GM23338 (cell line): Measurements from ENCODE around the gene SYNDIG1. TPM values are rescaled to one million over a fixed set of nuclear protein-coding genes. Genes with fewer than 3 reads are reported as not detected.

Experiments
- ATAC-seq: fragments of 200-7000 bp; cut with Tn5 transposase; 3 replicates; pipeline ENCODE4 v1.9.1; 2020
- DNase-seq: peaks from one replicate; pipeline ENCODE4 v3.0.0-alpha.2; 2015; ENCODE audit warnings: low spot score
- H2AFZ ChIP-seq: fragments of 200-600 bp; sonication (generic); 2 replicates; pipeline ENCODE4 v1.8.0; 2016; ENCODE audit warnings: antibody characterized with exemption, mild to moderate bottlenecking, moderate library complexity
- H3F3A ChIP-seq: fragments of 200-600 bp; sonication (generic); replicated peaks from 2 replicates; pipeline ENCODE4 v1.8.0; 2017; ENCODE audit warnings: antibody characterized with exemption, mixed run types, low read depth
- H3K27ac ChIP-seq: fragments of 200-600 bp; sonication (generic); 2 replicates; pipeline ENCODE4 v1.6.1; 2016; ENCODE audit warnings: low read depth
- H3K27me3 ChIP-seq: fragments of 200-600 bp; sonication (generic); 2 replicates; pipeline ENCODE4 v1.8.0; 2016; ENCODE audit warnings: mild to moderate bottlenecking, mixed run types, moderate library complexity; ENCODE audit not compliant: insufficient read depth
- H3K36me3 ChIP-seq: fragments of 200-600 bp; sonication (generic); 2 replicates; pipeline ENCODE4 v1.8.0; 2016; ENCODE audit warnings: mild to moderate bottlenecking; ENCODE audit not compliant: insufficient read depth
- H3K4me1 ChIP-seq: fragments of 200-600 bp; sonication (generic); 2 replicates; pipeline ENCODE4 v1.8.0; 2016; ENCODE audit warnings: mild to moderate bottlenecking, moderate library complexity; ENCODE audit not compliant: insufficient read depth
- H3K4me2 ChIP-seq: fragments of 200-600 bp; sonication (generic); 2 replicates; pipeline ENCODE4 v1.7.1; 2017; ENCODE audit warnings: mixed run types
- H3K4me3 ChIP-seq: fragments of 200-600 bp; sonication (generic); 2 replicates; pipeline ENCODE4 v1.6.1; 2016; ENCODE audit warnings: mixed run types
- H3K79me2 ChIP-seq: fragments of 200-600 bp; sonication (generic); replicated peaks from 2 replicates; pipeline ENCODE4 v1.8.0; 2017; ENCODE audit warnings: mild to moderate bottlenecking; ENCODE audit not compliant: insufficient read depth
- H3K9me2 ChIP-seq: fragments of 200-600 bp; sonication (generic); 2 replicates; pipeline ENCODE4 v1.8.0; 2017; ENCODE audit not compliant: insufficient read depth
- H4K20me1 ChIP-seq: fragments of 200-600 bp; sonication (generic); replicated peaks from 2 replicates; pipeline ENCODE4 v1.8.0; 2017; ENCODE audit warnings: mild to moderate bottlenecking; ENCODE audit not compliant: insufficient read depth
- H3K27ac Mint-ChIP-seq: 2 replicates; pipeline ENCODE4 v1.8.0; 2020; ENCODE audit warnings: inconsistent platforms, mild to moderate bottlenecking, moderate library complexity, mixed read lengths
- H3K27me3 Mint-ChIP-seq: 3 replicates; pipeline ENCODE4 v1.8.0; 2022; ENCODE audit warnings: low read depth, mild to moderate bottlenecking, moderate library complexity, mixed read lengths, inconsistent platforms; ENCODE audit not compliant: insufficient read depth, poor library complexity
- H3K36me3 Mint-ChIP-seq: 3 replicates; pipeline ENCODE4 v1.8.0; 2021; ENCODE audit warnings: low read depth, mild to moderate bottlenecking, inconsistent platforms, moderate library complexity, mixed read lengths
- H3K4me1 Mint-ChIP-seq: 3 replicates; pipeline ENCODE4 v1.8.0; 2020; ENCODE audit warnings: mild to moderate bottlenecking, inconsistent platforms, mixed read lengths
- H3K4me3 Mint-ChIP-seq: 3 replicates; pipeline ENCODE4 v1.8.0; 2021; ENCODE audit warnings: moderate library complexity, mild to moderate bottlenecking, inconsistent platforms, mixed read lengths
- H3K9me3 Mint-ChIP-seq: 3 replicates; pipeline ENCODE4 v1.8.0; 2020; ENCODE audit warnings: moderate library complexity, mild to moderate bottlenecking, inconsistent platforms, mixed read lengths
- CREB1 ChIP-seq: fragments of 250-450 bp; sonication (Bioruptor Pico); IDR thresholded peaks from 2 replicates; pipeline ENCODE4 v1.5.0; 2020; ENCODE audit warnings: low read depth, mild to moderate bottlenecking, moderate library complexity
- EZH2 ChIP-seq: fragments of 200-600 bp; sonication (generic); IDR thresholded peaks from one replicate; pipeline ENCODE4 v1.8.0; 2017; ENCODE audit warnings: antibody characterized with exemption, mild to moderate bottlenecking, low read depth; ENCODE audit not compliant: unreplicated experiment
- EZH2phosphoT487 ChIP-seq: fragments of 200-600 bp; sonication (generic); IDR thresholded peaks from one replicate; pipeline ENCODE4 v1.8.1; 2018; ENCODE audit warnings: antibody characterized with exemption; ENCODE audit not compliant: unreplicated experiment
- JUNB ChIP-seq: IDR thresholded peaks from one replicate; pipeline ENCODE4 v1.6.1; 2016; ENCODE audit warnings: antibody characterized with exemption; ENCODE audit not compliant: unreplicated experiment
- NANOG ChIP-seq: IDR thresholded peaks from 2 replicates; pipeline ENCODE4 v1.6.1; 2016; ENCODE audit warnings: antibody characterized with exemption, borderline replicate concordance
- POLR2AphosphoS5 ChIP-seq: IDR thresholded peaks from 2 replicates; pipeline ENCODE4 v1.6.1; 2016; ENCODE audit warnings: antibody characterized with exemption, low read depth
- STAT1 ChIP-seq: IDR thresholded peaks from one replicate; pipeline ENCODE4 v1.6.1; 2016; ENCODE audit warnings: antibody characterized with exemption; ENCODE audit not compliant: unreplicated experiment
- ZNF114 ChIP-seq: fragments of 250-450 bp; sonication (Bioruptor Pico); IDR thresholded peaks from 2 replicates; pipeline ENCODE4 v1.5.0; 2020; ENCODE audit warnings: mild to moderate bottlenecking, moderate library complexity
- ZNF331 ChIP-seq: fragments of 250-450 bp; sonication (Bioruptor Pico); IDR thresholded peaks from 2 replicates; pipeline ENCODE4 v1.5.0; 2020; ENCODE audit warnings: low read depth, mild to moderate bottlenecking, moderate library complexity
- polyA plus RNA-seq: library from polyadenylated mRNA; unstranded; fragments of >200 nt; fragmentation: Nextera tagmentation; extraction: Ambion mirVana; gene quantifications from 2 replicates; pipeline ENCODE4 v1.2.1, GENCODE V29; 2016
- total RNA-seq: library from RNA; depleted of rRNA; stranded (reverse); fragments of >200 nt; shearing (Covaris generic); gene quantifications from 2 replicates; pipeline ENCODE4 v1.2.3, GENCODE V29; 2014
- TF ChIP-seq, protein P1 (sequence below): IDR thresholded peaks from 2 replicates; pipeline ENCODE4 v1.6.1; 2016; ENCODE audit warnings: antibody characterized with exemption
- TF ChIP-seq, protein P2 (sequence below): fragments of 250-450 bp; sonication (Bioruptor Pico); IDR thresholded peaks from 2 replicates; pipeline ENCODE4 v1.5.0; 2020; ENCODE audit warnings: mild to moderate bottlenecking, moderate library complexity
- TF ChIP-seq, protein P3 (sequence below), 2 experiments: fragments of 200-600 bp in 1 of 2; sonication (generic) in 1 of 2; conservative IDR thresholded peaks; 2 replicates each; pipeline versions ENCODE4 v1.5.1 to v1.6.1; 2016 to 2017; ENCODE audit warnings: antibody characterized with exemption in 2 of 2, low read depth in 2 of 2, mild to moderate bottlenecking in 2 of 2, moderate library complexity in 1 of 2
- TF ChIP-seq, protein P4 (sequence below): IDR thresholded peaks from one replicate; pipeline ENCODE4 v1.6.1; 2018; ENCODE audit warnings: antibody characterized with exemption; ENCODE audit not compliant: unreplicated experiment

Gene SYNDIG1
- total and polyA plus RNA-seq, 2 experiments from 2014 or later: 2.8 to 4.8 TPM

DNA sequence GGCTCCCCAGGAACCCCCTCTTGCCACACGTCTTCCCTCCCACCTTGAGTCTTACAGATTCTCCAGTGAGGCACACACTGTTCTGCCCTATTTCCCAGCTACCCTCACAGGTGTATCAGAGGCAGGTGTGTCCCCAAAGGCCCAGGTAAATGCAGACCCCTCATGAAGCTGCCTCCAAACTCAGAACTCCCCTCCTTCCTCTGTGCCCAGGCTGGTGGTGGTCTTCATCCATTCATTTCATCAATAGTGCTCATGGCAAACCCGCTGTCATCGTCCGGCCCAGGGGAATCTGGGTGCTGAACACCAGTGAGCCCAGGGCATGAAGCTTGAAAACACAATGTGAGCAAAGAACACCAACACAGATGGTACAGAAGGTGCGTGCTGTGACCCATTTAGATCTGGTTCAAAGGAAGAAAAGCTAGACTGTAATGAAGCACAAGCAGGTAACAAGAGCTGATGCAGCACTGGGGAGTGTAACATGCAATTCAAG is 213.1 kb downstream of the SYNDIG1 start:
- peaks cover 9% of the 10 kb centered on the region; the same call in 2 of the 3 replicates for H3K9me3 Mint-ChIP-seq
- H3K4me1 Mint-ChIP-seq: peaks cover 3% of the 10 kb centered on the region; the same call in 1 of the 3 replicates
- no peak overlapping the region for H3K27ac Mint-ChIP-seq
- Histone ChIP-seq H2AFZ (no peak overlapping the region), H3K9me2 (0 out of 2 replicates have a peak, but pooled peaks cover 4% of the 10 kb centered on the region), H3K79me2 (no peaks in the 10 kb centered on the region), H3K27me3 (no peaks in the 10 kb centered on the region), H3K4me2 (no peak overlapping the region), H3F3A (no peaks in the 10 kb centered on the region), H3K4me1 (no peaks in the 10 kb centered on the region), H4K20me1 (no peaks in the 10 kb centered on the region), H3K4me3 (no peak overlapping the region), H3K27ac (no peak overlapping the region), H3K36me3 (no peaks in the 10 kb centered on the region)
- no peak overlapping the region for H3K4me3 Mint-ChIP-seq
- TF ChIP-seq ZNF114 (CRISPR knock-in tag): no peak
- no peak for TF ChIP-seq ZNF331 (CRISPR knock-in tag)
- TF ChIP-seq, protein P1, sequence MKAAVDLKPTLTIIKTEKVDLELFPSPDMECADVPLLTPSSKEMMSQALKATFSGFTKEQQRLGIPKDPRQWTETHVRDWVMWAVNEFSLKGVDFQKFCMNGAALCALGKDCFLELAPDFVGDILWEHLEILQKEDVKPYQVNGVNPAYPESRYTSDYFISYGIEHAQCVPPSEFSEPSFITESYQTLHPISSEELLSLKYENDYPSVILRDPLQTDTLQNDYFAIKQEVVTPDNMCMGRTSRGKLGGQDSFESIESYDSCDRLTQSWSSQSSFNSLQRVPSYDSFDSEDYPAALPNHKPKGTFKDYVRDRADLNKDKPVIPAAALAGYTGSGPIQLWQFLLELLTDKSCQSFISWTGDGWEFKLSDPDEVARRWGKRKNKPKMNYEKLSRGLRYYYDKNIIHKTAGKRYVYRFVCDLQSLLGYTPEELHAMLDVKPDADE: no peak
- no peak for TF ChIP-seq EZH2
- TF ChIP-seq POLR2AphosphoS5: no peak
- TF ChIP-seq NANOG: no peak
- TF ChIP-seq, protein P2, sequence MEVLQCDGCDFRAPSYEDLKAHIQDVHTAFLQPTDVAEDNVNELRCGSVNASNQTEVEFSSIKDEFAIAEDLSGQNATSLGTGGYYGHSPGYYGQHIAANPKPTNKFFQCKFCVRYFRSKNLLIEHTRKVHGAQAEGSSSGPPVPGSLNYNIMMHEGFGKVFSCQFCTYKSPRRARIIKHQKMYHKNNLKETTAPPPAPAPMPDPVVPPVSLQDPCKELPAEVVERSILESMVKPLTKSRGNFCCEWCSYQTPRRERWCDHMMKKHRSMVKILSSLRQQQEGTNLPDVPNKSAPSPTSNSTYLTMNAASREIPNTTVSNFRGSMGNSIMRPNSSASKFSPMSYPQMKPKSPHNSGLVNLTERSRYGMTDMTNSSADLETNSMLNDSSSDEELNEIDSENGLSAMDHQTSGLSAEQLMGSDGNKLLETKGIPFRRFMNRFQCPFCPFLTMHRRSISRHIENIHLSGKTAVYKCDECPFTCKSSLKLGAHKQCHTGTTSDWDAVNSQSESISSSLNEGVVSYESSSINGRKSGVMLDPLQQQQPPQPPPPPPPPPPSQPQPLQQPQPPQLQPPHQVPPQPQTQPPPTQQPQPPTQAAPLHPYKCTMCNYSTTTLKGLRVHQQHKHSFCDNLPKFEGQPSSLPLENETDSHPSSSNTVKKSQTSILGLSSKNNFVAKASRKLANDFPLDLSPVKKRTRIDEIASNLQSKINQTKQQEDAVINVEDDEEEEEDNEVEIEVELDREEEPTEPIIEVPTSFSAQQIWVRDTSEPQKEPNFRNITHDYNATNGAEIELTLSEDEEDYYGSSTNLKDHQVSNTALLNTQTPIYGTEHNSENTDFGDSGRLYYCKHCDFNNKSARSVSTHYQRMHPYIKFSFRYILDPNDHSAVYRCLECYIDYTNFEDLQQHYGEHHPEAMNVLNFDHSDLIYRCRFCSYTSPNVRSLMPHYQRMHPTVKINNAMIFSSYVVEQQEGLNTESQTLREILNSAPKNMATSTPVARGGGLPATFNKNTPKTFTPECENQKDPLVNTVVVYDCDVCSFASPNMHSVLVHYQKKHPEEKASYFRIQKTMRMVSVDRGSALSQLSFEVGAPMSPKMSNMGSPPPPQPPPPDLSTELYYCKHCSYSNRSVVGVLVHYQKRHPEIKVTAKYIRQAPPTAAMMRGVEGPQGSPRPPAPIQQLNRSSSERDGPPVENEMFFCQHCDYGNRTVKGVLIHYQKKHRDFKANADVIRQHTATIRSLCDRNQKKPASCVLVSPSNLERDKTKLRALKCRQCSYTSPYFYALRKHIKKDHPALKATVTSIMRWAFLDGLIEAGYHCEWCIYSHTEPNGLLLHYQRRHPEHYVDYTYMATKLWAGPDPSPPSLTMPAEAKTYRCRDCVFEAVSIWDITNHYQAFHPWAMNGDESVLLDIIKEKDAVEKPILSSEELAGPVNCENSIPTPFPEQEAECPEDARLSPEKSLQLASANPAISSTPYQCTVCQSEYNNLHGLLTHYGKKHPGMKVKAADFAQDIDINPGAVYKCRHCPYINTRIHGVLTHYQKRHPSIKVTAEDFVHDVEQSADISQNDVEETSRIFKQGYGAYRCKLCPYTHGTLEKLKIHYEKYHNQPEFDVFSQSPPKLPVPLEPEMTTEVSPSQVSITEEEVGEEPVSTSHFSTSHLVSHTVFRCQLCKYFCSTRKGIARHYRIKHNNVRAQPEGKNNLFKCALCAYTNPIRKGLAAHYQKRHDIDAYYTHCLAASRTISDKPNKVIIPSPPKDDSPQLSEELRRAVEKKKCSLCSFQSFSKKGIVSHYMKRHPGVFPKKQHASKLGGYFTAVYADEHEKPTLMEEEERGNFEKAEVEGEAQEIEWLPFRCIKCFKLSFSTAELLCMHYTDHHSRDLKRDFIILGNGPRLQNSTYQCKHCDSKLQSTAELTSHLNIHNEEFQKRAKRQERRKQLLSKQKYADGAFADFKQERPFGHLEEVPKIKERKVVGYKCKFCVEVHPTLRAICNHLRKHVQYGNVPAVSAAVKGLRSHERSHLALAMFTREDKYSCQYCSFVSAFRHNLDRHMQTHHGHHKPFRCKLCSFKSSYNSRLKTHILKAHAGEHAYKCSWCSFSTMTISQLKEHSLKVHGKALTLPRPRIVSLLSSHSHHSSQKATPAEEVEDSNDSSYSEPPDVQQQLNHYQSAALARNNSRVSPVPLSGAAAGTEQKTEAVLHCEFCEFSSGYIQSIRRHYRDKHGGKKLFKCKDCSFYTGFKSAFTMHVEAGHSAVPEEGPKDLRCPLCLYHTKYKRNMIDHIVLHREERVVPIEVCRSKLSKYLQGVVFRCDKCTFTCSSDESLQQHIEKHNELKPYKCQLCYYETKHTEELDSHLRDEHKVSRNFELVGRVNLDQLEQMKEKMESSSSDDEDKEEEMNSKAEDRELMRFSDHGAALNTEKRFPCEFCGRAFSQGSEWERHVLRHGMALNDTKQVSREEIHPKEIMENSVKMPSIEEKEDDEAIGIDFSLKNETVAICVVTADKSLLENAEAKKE: no peak
- TF ChIP-seq, protein P3, sequence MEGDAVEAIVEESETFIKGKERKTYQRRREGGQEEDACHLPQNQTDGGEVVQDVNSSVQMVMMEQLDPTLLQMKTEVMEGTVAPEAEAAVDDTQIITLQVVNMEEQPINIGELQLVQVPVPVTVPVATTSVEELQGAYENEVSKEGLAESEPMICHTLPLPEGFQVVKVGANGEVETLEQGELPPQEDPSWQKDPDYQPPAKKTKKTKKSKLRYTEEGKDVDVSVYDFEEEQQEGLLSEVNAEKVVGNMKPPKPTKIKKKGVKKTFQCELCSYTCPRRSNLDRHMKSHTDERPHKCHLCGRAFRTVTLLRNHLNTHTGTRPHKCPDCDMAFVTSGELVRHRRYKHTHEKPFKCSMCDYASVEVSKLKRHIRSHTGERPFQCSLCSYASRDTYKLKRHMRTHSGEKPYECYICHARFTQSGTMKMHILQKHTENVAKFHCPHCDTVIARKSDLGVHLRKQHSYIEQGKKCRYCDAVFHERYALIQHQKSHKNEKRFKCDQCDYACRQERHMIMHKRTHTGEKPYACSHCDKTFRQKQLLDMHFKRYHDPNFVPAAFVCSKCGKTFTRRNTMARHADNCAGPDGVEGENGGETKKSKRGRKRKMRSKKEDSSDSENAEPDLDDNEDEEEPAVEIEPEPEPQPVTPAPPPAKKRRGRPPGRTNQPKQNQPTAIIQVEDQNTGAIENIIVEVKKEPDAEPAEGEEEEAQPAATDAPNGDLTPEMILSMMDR (conservative IDR thresholded peaks at IDR 0.05; ENCODE audit: low read depth in 2 of 2): no peak
- TF ChIP-seq, protein P4, sequence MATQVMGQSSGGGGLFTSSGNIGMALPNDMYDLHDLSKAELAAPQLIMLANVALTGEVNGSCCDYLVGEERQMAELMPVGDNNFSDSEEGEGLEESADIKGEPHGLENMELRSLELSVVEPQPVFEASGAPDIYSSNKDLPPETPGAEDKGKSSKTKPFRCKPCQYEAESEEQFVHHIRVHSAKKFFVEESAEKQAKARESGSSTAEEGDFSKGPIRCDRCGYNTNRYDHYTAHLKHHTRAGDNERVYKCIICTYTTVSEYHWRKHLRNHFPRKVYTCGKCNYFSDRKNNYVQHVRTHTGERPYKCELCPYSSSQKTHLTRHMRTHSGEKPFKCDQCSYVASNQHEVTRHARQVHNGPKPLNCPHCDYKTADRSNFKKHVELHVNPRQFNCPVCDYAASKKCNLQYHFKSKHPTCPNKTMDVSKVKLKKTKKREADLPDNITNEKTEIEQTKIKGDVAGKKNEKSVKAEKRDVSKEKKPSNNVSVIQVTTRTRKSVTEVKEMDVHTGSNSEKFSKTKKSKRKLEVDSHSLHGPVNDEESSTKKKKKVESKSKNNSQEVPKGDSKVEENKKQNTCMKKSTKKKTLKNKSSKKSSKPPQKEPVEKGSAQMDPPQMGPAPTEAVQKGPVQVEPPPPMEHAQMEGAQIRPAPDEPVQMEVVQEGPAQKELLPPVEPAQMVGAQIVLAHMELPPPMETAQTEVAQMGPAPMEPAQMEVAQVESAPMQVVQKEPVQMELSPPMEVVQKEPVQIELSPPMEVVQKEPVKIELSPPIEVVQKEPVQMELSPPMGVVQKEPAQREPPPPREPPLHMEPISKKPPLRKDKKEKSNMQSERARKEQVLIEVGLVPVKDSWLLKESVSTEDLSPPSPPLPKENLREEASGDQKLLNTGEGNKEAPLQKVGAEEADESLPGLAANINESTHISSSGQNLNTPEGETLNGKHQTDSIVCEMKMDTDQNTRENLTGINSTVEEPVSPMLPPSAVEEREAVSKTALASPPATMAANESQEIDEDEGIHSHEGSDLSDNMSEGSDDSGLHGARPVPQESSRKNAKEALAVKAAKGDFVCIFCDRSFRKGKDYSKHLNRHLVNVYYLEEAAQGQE: no peak
- TF ChIP-seq STAT1: no peak
- TF ChIP-seq CREB1 (CRISPR knock-in tag): no peak
- TF ChIP-seq EZH2phosphoT487: no peak
- no peak for TF ChIP-seq JUNB
- no peak for ATAC-seq
- no peaks in the 10 kb centered on the region; the same call in 2 of the 3 replicates for H3K36me3 Mint-ChIP-seq
- DNase-seq: no peak
- peaks cover 7% of the 10 kb centered on the region for H3K27me3 Mint-ChIP-seq
